ENCODE results near the gene WDR20.

WDR20 gene

GRCh38 chr14:102220031-102220430, 80.3 kb downstream of the WDR20 start:
- DNase-seq (ENCODE audit: low read depth): no peak
- H3K4me3 ChIP-seq (ENCODE audit: low read length): no peak overlapping the region
- no peak for TF ChIP-seq CTCF (conservative IDR thresholded peaks at IDR 0.05; ENCODE audit: low read length)

GRCh38 chr14:102221026-102221425, 81.3 kb downstream of the WDR20 start:
- H3K4me3 ChIP-seq (ENCODE audit: low read length): no peak overlapping the region
- TF ChIP-seq CTCF (conservative IDR thresholded peaks at IDR 0.05; ENCODE audit: low read length): no peak
- DNase-seq (ENCODE audit: low read depth): peak; percentile 41

GRCh38 chr14:102222009-102222575, 82.4 kb downstream of the WDR20 start:
- no peak for TF ChIP-seq CTCF (conservative IDR thresholded peaks at IDR 0.05; ENCODE audit: low read length)
- no peak for DNase-seq (ENCODE audit: low read depth)
- H3K4me3 ChIP-seq (ENCODE audit: low read length): no peak overlapping the region

DNA sequence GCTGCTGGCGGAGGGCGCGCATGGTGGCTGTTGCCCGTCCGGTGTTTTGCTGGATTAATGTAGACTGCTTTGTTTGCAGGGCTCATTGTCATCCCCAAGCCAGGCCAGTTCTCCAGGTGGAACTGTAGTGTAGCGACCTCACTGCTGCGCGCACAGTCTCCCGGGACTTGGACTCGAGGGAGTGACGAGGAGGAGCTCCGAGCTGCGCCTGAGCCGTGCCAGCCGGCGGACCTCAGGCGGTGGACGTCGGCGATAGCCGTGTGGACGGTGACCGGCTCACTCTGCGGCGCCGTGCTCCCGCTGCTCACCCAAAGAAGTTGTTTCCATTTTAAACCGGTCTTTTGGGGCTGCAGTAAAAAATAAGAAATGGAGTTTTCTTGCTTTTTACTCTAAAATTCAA, 83.1 kb downstream of the WDR20 start:
- H3K4me3 ChIP-seq (ENCODE audit: low read length): no peak overlapping the region
- DNase-seq (ENCODE audit: low read depth): no peak
- no peak for TF ChIP-seq CTCF (conservative IDR thresholded peaks at IDR 0.05; ENCODE audit: low read length)

DNA sequence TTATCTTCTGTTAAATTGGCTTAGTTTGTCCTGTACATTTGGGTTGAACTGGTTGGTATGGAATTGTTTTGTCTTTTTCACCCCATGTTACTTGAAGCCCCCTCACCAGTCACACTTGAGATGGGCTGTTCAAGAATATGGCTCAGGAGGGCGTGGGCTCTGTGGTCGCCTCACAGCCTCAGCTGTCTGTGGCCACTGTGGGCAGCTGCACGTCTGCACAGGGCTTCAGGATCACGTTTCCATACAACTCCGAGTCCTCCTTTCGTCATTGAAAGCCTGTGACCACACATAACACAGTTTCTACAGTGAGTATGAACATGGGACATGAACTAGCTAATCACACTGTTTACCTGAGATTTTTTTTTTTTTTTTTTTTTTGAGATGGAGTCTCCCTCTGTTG, 84.0 kb downstream of the WDR20 start:
- no peak for TF ChIP-seq CTCF (conservative IDR thresholded peaks at IDR 0.05; ENCODE audit: low read length)

GRCh38 chr14:102225386-102225785, 85.7 kb downstream of the WDR20 start:
- TF ChIP-seq CTCF (conservative IDR thresholded peaks at IDR 0.05; ENCODE audit: low read length): no peak
- DNase-seq (ENCODE audit: low read depth): no peak

More for the DNA sequence above, 84.0 kb downstream of the WDR20 start:
- no peak for DNase-seq (ENCODE audit: low read depth)
- H3K4me3 ChIP-seq (ENCODE audit: low read length): no peak overlapping the region

DNA sequence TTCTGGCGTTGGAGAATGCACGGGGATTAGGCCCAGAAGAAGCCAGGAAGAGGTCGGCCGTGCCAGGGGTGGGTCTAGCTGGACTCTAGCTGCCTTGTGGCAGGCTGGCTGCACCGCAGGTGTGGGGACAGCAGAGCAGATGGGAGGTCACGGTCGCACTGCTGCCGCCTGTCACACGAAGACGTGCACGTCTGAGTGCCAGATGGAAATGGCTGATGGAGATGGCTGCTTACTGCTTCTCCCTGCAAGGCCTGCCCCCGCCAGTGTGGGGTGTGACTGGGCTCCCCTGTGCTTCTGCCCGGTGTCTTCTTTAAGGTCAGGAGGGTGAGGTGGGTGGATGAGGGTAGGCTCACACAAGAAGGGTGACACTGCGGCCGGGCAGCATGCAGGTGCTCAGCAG, 86.2 kb downstream of the WDR20 start:
- no peak for TF ChIP-seq CTCF (conservative IDR thresholded peaks at IDR 0.05; ENCODE audit: low read length)
- no peak for DNase-seq (ENCODE audit: low read depth)
- no peak overlapping the region for H3K4me3 ChIP-seq (ENCODE audit: low read length)

More at GRCh38 chr14:102225386-102225785, 85.7 kb downstream of the WDR20 start:
- H3K4me3 ChIP-seq (ENCODE audit: low read length): no peak overlapping the region
